GM19043 (cell line): ENCODE results near the gene CMTM5.
"Not testable (repeated sequence)": the region's sequence is repeated elsewhere in the genome, so short reads cannot be mapped to it uniquely, and the experiment has no call there.

Experiments used
- ATAC-seq: cut with Tn5 transposase; IDR thresholded peaks from one replicate; pipeline ENCODE4 v1.9.1; 2021; ENCODE audit warnings: low read depth; ENCODE audit not compliant: unreplicated experiment

The CMTM5 gene

DNA sequence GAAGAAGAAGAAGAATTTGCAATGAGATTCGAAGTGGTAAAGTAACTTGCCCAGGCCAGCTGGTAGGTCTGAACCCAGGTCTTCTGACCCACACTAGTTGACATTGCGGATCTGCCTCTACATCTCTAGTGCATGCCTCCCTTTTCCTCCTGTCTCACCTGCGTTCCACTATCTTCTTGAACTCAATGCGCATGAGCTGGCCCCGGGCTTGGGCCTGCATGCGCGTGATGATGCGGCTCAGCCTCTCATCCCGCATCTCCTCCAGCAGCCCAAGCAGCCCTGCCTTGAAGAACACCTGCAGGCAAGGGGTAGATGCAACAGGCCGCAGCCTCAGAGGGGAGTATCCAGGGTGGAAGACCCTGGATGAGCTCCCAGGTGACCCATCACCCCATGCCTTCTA, 19.3 kb downstream of the CMTM5 start:
- no peak for ATAC-seq

DNA sequence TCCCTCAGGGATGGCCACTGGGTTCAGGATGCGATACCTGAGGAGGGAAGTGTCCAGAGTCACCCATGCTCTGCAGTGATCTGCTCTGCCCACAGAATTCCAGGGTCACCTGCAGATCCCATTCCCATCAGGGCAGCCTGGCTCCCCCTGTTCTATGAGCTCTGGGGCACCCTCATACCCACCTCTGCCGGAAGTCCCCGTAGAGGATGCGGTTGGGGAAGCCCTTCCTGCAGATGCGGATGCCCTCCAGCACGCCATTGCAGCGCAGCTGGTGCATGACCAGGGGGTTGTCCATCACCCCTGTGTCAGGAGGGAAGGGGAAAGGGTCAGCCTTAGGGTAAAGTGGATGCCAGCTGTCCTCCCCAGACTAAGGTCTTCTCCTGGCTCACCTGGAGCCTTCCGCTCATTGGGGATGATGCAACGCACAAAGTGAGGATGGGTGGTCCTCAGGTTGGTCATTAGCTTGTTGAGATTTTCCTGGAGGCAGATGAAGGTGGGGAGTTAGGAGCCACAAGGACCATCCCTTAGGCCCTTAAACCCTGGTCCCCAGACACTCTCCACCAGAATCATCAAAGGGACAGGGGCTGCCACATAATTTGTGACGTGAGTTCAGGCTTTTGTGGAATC, 20.0 kb downstream of the CMTM5 start:
- no peak for ATAC-seq

DNA sequence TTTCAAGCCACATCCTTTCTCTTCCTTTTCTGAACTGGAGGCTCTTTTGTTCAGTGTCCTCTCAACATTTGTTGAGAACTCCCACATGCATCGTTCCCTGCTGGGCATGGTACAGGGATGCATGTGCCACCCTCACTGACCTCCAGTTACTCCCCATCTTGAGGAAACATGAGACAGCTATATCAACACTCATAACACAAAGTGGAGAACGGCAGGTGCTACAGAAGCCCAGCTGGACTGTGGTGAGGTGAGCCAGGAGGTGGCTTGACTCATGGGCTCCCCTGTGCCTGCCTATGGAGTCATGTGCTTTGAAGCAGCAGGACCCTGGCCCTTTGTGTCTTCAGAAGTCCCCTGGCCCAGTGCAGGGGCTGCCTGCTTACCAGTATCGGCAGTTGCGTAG, 21.5 kb downstream of the CMTM5 start:
- ATAC-seq = no peak

DNA sequence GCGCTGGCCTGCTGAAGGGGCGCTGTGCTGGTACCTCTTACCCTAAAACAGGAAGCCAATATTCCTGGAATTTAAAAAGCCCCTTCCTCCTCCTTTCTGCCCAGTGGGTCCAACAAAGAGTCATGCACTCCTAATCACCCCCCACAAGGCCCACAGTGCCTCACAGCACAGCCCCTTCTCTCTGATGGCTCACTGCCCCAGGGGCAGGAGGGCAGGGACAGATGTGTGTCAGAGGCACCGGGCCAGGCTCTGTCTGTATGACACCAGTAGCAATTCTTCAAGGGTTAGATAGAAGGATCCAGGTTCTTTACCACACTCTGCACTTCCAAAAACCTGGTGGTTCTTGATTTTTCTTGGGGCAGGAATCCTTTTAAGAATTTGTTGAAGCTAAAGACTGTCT, 22.3 kb downstream of the CMTM5 start:
- no peak for ATAC-seq

DNA sequence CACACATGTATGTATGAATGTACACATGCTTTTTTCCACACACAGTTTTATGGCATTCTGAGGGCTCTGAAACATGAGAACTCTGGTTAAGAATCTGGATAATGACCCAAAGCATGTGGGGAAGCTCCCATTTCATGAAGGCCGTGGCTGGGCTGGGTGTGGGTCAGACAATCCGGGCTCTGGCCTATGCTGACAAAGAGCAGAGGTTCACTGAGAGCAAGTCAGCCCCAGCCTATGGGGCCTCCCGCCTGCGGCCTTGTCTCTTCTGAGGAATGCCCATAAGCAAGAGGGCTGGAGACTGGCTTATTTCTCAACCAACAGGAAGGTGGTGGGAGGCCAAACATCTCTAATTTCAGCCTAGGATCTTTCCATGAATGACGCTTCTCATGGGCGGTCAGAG, 22.7 kb downstream of the CMTM5 start:
- no peak for ATAC-seq

DNA sequence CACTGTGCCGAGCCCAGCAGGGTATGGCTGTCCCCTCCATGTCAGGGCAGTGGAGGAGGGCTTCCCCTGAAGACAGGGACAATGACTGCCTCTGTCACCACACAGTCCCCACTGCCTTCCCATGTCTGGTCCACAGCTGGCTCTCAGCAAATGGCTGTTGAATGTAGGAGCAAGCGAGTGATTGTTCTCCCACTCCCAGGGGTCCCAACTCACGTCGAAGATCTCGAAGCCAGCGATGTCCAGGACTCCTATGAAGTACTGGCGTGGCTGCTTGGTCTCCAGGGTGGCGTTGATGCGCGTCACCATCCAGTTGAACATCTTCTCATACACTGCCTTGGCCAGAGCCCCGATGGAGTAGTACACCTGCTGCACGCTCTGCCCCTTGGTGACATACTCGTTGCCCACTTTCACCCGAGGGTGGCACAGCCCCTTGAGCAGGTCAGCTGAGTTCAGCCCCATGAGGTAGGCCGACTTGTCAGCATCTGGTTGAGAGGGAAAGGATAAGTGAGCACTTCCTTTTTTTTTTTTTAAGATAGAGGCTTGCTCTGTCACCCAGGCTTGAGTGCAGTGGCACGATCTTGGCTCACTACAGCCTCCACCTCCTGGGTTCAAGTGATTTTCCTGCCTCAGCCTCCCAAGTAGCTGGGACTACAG, 23.8 kb downstream of the CMTM5 start:
- not testable (repeated sequence) for ATAC-seq

DNA sequence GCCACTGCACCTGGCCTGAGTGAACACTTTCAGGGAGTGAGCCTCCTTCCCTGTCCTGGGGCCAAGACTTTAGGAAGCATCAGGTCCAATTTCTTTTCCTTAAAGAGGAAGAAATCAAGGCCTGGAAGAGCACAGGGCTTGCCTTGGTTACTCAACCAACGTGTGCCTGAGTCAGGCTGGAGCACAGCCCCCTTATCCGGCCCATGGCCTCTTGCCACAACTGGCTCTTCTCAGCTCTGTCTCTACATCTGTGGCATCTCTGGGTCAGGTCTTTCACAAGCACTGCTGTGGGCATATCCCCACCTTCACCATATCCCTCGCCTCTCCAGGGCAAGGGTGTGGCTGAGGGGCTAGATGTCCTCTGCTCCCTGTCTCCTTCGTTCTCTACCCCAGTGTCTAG, 24.4 kb downstream of the CMTM5 start:
- no peak for ATAC-seq

DNA sequence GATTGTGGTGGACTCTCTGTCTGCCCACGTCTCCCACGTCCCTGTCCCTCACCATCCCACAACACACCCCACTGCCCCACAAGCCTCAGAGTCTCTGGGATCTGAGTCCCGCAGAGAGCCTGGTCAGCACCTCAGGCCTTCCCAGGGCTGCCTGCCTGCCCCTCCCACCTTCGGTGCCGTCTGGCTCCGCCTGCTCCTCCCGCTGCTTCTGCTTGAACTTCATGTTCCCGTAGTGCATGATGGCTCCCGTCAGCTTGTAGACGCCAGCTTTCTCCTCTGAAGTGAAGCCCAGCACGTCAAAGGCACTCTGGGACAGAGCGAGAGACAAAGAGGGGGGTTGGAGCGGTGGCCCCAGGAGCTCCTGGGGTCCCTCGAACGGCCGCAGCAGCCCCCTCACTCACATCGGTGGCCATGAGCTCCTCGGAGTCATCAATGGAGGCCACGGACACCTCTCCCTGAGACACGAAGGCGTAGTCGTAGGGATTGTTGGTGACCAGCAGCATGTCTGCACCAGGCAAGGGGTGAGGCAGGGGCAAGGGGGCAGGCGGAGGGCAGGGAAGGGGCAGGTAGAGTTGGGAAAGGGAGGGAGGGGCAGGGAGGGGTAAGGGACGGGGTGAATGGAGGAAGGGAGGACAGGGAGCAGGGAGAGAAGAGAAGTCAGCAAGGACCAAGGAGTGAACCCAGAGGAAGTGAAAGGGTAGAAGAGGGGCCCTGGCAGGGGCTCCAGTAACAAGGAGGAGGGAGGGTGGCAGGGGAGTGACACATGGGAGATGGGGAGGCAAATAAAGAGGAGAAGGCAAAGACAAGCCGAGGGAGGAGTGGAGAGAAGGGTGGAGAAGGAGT, 25.7 kb downstream of the CMTM5 start:
- ATAC-seq = no peak

DNA sequence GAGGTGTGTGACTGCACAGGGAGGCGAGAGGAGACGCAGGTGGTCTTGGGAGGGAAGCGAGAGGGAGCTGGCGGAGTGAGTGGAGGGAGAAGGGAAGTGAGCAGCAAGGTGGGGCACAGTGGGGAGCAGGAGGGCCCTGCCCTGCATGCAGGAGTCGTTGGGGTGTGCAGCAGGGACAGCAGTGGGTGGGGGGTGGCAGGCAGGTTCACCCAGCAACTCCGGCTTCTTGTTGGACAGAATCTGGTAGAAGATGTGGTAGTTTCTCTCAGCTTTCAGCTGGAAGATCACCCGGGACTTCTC, 26.2 kb downstream of the CMTM5 start:
- no peak for ATAC-seq

DNA sequence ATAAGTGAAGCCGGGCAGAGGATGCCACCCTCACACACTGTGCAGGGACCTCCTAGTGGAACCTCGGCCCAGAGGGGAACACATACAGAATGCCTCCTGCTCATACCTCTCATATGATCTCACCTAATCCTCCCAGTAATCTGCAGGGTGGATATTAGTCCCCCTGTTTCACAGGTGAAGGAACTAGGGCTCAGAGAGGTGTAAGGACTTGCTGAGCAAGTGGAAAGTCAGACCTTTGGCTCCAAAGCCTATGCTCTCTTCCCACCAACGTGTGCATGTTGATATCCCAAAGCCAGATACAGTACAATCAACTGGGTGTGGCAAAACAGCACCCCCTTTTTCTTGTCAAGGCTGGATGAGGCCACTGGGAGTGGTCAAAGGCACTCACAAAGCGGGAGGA, 27.1 kb downstream of the CMTM5 start:
- ATAC-seq = no peak

DNA sequence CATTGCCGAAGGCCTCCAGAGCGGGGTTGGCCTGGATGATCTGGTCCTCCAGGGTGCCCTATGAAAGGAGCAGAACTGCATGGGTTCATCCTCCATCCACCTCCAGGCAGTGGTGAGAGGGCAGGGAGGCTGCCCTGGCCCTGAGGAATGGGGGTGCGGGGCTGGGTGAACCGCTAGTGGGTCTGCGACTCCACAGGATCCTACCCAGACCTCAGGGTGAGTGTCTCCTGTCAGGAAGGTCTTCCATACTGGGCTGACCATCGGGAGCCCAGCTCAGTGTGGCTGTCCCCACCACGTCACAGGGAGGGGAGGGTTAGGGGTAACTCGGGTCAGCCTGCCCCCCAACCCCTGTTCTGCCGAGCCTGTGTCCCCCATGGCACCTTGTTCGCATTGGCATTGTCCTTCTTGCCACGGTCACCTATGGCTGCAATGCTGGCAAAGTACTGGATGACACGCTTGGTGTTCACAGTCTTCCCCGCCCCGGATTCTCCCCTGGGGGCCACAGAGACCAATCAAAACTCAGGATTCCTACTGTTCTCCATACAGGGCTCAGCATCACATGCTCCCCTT, 27.6 kb downstream of the CMTM5 start:
- no peak for ATAC-seq

DNA sequence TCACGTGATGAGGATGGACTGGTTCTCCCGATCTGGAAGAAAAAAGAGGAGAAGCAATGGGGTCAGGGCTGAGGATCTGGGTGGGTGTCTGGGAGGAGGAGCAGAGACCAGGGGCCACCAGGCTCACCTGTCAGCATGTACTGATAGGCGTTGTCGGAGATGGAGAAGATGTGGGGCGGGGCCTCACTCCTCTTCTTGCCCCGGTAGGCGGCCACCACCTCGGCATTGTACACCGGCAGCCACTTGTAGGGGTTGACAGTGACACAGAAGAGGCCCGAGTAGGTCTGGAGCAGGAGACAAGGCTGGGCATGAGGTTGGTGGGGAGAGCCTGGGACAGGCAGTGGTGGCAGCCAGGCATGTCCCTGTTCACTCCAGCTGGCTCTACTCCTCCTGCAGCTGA, 28.2 kb downstream of the CMTM5 start:
- ATAC-seq = no peak

DNA sequence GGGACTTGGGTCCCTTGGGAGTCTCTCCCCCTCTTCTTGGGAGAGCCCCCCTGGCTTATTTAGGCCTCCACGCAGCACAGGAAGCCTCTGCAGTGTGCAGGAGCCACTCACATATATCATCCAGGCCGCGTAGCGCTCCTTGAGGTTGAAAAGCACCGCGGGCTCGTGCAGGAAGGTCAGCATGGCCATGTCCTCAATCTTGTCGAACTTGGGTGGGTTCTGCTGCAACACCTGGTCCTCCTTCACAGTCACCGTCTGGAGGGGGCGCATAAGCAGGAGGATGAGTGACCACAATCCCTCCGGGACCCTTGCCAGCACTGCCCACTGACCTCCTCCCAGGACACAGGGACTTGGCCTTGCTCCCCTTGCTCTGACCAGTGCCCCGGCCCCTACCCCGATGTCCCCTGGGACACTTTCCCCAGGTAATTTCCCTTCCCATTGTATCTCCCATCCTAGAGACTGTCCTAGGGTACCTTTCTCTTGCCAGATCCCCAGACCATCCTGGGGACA, 28.7 kb downstream of the CMTM5 start:
- ATAC-seq = no peak

DNA sequence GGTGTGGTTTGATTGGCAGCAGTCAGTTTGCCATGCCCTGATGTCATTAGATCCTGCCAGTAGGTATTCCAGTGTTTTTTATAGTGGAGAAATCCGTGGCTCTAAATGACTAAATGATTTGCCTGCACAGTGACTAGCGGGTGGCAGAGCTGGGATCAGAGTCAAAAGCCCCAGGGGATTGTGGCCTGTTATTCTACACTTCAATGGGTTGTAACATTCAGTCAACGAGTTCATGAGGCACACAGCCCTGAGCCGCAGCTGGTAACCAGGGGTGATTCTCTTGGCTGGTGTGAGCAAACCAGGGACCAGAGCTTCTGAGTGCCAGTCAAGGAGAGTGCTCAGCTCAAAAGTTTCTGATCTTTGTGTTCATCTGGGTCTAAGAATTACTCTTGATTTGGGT, 29.4 kb downstream of the CMTM5 start:
- no peak for ATAC-seq

DNA sequence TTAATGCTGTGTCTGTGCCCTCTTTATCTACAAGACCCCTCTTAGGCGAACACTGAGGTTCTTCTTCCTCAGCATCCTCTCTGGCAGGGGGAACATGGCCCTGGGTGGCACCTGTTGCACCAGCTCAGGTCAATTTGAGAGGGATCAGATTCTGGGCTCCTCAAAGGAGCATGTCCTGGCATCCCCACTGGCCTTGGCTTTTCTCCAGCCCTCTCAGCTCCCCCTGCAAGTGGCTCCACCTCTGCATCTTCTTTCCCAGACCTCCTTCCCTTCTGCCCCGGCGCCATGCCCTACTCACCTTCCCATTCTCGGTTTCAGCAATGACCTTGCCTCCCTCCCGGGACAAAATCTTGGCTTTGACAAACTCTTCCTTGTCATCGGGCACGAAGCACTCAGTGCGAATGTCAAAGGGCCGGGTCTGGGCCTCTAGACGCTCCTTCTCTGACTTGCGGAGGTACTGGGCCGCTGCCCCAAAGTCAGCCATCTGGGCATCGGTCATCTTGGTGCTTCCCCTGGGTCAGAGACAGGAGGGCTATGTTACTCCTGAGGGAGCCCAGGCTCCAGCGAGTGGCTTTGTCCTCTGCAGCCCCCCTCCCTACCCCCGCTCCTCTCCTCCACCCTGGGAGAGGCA, 30.0 kb downstream of the CMTM5 start:
- no peak for ATAC-seq

DNA sequence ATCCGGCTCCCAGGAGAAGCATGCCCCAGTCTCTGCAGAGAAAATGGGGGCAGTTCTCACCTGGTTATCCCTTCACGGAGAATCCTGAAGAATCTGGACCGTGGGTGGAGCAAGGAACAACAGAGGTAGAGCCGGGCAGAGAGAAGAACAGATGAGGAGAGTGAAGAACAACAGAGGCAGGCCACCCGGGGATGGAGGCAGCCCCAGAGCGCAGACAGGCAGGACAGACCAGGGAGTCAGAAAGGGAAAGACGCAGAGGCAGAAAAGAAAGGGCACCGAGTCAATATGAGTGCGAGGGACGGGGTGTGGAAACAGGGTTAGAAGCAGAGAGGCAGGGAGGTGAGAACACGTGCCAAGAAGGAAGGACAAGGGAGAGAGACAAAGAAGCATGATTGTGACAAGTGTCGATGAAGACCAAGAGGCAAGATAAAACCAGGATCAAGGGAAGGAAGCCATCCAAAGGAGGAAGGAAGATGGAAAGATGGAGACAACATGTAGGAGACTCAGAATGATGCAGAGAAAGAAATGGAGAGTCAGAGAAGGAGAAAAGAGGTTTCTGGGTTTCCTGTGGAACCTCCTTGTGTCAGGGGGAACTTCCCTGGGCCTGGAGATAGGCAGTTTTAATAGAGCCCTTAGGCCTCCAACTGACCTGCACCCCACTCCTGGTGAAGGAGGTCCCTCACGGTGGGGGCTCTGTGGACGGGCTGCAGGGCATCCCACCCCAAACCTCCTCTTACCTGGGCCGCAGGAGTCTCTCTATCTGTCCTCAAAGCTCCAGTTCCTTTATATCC, 30.9 kb downstream of the CMTM5 start, which contains the start of gene MYH6:
TSS of gene MYH6 (minus strand) at position 758 of the 791 bp plus-strand sequence. CDS start 1,050 bp downstream, outside the sequence.
- no peak for ATAC-seq

DNA sequence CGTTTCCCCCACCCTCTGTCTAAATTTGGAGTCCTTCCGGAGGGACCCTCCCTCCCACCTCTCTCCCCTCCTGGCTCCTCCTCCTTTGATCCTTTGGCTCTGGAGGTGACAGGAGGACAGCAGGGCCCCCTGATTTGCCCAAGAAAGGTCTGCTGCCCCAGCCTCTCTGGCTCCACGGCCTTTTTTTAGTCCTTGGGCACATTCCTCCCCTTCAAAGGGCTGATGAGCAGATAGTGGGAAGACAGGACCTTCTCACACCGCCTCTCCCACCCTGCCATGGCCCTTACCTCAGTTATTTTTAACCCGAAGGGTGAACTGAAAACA, 31.4 kb downstream of the CMTM5 start:
- no peak for ATAC-seq

DNA sequence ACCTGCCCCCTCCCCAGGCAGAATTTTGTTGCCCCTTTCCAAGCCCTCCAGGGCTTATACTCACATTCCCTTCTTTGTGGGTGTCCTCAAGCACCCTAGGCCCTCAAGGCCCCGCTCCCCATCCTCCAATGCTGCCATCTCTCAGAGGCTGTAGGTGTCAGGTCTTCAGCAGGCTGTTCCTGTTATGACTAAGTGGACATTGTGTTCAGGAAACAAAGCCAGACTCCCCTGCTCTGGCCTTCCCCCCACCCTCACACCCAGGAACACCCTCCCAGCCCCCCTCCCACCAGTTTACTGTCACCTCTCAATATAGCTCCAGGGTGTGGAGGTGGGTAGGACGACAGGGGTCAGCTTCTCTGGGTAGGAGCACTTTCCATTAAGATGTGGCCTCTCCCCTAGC, 32.6 kb downstream of the CMTM5 start:
- no peak for ATAC-seq

DNA sequence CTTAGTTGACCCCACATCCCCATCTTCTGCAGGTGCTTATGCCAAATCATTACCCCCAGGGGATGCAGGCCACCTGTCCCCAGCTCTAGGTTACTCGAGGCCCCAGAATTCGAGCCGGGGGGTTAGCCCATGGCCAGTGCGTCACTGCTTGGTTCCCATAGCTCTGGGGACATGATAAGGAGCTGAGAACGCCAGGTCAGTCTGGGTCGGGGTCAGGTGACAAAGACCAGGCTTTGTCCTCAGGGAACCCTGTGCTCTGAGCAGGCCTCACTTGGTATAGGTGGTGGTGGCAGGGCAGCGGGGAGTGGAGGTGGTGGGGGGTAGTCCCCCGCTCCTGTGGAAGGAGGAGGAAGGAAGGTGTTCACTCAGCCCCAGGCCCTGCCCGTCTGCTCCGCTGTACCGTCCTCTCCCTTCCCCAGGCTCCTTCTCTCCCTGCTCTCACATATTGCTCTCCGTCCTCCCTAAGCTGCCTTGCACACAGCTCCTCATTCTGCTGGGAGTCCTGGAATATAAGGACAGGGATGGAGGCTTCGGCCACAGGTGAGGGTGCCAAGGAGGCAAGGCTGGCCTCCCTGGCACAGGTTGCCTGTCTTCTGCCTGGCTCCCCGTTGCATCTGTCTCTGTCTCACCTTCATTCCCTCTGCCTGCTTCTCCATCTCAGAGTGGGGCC, 33.3 kb downstream of the CMTM5 start:
- no peak for ATAC-seq
